Prostate gland (tissue), 2 donors: ENCODE measurements around the gene PLVAP. TPM values are rescaled to one million over a fixed set of nuclear protein-coding genes. Genes with fewer than 3 reads are reported as not detected.
A peak's percentile ranks its signal among the peaks of the same experiment; 100 is the strongest.

Experiments used
- DNase-seq: peaks from one replicate; pipeline ENCODE4 v3.0.0-alpha.2; 2019; ENCODE audit warnings: low spot score
- H3K27ac ChIP-seq, 2 donors: fragments of 200-600 bp; sonication (generic); 2 replicates each; pipeline ENCODE4 v1.5.1; 2017 to 2019
- H3K27me3 ChIP-seq: fragments of 200-600 bp; sonication (generic); replicated peaks from 2 replicates; pipeline ENCODE4 v1.5.1; 2019; ENCODE audit not compliant: insufficient read depth
- H3K36me3 ChIP-seq, 2 donors: fragments of 200-600 bp; sonication (generic); 1 replicate in 1 of 2; 2 replicates in 1 of 2; pipeline versions ENCODE4 v1.5.1 to v1.8.1; 2017 to 2019
- H3K4me1 ChIP-seq: fragments of 200-600 bp; sonication (generic); replicated peaks from 2 replicates; pipeline ENCODE4 v1.5.1; 2019
- H3K4me3 ChIP-seq, 2 donors: fragments of 200-600 bp; sonication (generic); 2 replicates each; pipeline ENCODE4 v1.5.1; 2017 to 2019
- H3K9me3 ChIP-seq: fragments of 200-600 bp; sonication (generic); 2 replicates; pipeline ENCODE4 v1.5.1; 2017
- POLR2A ChIP-seq: fragments of 450-650 bp; IDR thresholded peaks from one replicate; pipeline ENCODE4 v1.6.1; 2016; ENCODE audit warnings: antibody characterized with exemption, mild to moderate bottlenecking
- POLR2AphosphoS5 ChIP-seq: sonication (generic); formaldehyde crosslinking; IDR thresholded peaks from one replicate; pipeline ENCODE4 v1.6.1; 2017; ENCODE audit warnings: antibody characterized with exemption
- WGBS: methylation state at CpG from one replicate; pipeline ENCODE4 v1.1.5; 2018; 5-methylcytosine and 5-hydroxymethylcytosine counted together
- intact Hi-C: fragments of 100-400 bp; cut with DNase I; formaldehyde crosslinking; loops from one replicate; pipeline ENCODE4 v1.14.2; 2022
- total RNA-seq, 2 donors: library from RNA; depleted of rRNA; stranded (reverse); fragments of >200 nt; gene quantifications; one replicate each; pipeline ENCODE4 v1.1.0, GENCODE V29; 2016
- TF ChIP-seq, protein P1 (sequence below), 4 experiments: fragments of 200-600 bp in 2 of 4; fragments of 450-650 bp in 2 of 4; sonication (generic) in 2 of 4; IDR thresholded peaks; 1 replicate in 3 of 4; 2 replicates in 1 of 4; pipeline ENCODE4 v1.5.1; 2016 to 2019; ENCODE audit warnings: antibody characterized with exemption in 4 of 4, mild to moderate bottlenecking in 2 of 4, moderate library complexity in 2 of 4

PLVAP gene
- total RNA-seq, 2 donors from 2014 or later: 33.5 to 35.4 TPM

- intact Hi-C loops: no loop called here
- Histone ChIP-seq H3K27me3 (no peaks in the 10 kb centered on the region), H3K27ac (peak overlapping the region; percentile 2 to 32), H3K9me3 (no peaks in the 10 kb centered on the region), H3K4me1 (no peaks in the 10 kb centered on the region), H3K4me3 (no peak overlapping the region), H3K36me3 (no peaks in the 10 kb centered on the region)
- DNase-seq: no peak
- TF ChIP-seq POLR2AphosphoS5: no peak
- no peak for TF ChIP-seq POLR2A
- TF ChIP-seq, protein P1, sequence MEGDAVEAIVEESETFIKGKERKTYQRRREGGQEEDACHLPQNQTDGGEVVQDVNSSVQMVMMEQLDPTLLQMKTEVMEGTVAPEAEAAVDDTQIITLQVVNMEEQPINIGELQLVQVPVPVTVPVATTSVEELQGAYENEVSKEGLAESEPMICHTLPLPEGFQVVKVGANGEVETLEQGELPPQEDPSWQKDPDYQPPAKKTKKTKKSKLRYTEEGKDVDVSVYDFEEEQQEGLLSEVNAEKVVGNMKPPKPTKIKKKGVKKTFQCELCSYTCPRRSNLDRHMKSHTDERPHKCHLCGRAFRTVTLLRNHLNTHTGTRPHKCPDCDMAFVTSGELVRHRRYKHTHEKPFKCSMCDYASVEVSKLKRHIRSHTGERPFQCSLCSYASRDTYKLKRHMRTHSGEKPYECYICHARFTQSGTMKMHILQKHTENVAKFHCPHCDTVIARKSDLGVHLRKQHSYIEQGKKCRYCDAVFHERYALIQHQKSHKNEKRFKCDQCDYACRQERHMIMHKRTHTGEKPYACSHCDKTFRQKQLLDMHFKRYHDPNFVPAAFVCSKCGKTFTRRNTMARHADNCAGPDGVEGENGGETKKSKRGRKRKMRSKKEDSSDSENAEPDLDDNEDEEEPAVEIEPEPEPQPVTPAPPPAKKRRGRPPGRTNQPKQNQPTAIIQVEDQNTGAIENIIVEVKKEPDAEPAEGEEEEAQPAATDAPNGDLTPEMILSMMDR (IDR thresholded peaks at IDR 0.05): no peak
- WGBS: 56% methylated on average over 6 of the region's 6 CpGs
These were observed 38.0 kb upstream of the PLVAP start for GRCh38 chr19:17415121-17415520.

DNA sequence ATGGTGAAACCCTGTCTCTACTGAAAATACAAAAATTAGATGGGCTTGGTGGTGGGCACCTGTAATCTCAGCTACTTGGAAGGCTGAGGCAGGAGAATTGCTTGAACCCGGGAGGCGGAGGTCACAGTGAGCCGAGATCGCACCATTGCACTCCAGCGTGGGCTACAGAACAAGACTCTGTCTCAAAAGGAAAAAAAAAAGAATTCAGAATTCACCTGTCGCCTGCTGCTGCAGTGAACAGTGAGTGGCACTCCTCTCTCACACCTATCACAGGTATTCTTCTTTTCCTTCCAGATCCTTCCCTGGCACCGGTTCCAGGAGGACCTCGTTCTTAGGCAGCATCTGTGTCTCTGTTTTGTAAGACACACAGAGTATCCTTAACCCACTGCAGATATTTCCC is 37.0 kb upstream of the PLVAP start:
- no peak for DNase-seq
- TF ChIP-seq, protein P1 (IDR thresholded peaks at IDR 0.05): no peak
- TF ChIP-seq POLR2AphosphoS5 (no peak), POLR2A (no peak)
- WGBS: 90% methylated on average over 8 of the region's 8 CpGs
- no peaks in the 10 kb centered on the region for H3K4me1 ChIP-seq
- H3K4me3 ChIP-seq: no peak overlapping the region
- H3K27ac ChIP-seq: no peak overlapping the region
- H3K36me3 ChIP-seq: no peaks in the 10 kb centered on the region
- H3K27me3 ChIP-seq: no peaks in the 10 kb centered on the region
- intact Hi-C loops: no loop called here
- no peaks in the 10 kb centered on the region for H3K9me3 ChIP-seq

GRCh38 chr19:17411801-17412200 is 34.7 kb upstream of the PLVAP start:
- 75% methylated on average over 11 of the region's 11 CpGs for WGBS
- intact Hi-C loops: no loop called here
- Histone ChIP-seq H3K36me3 (no peaks in the 10 kb centered on the region), H3K9me3 (no peaks in the 10 kb centered on the region), H3K27me3 (no peaks in the 10 kb centered on the region), H3K4me1 (no peaks in the 10 kb centered on the region), H3K27ac (no peak overlapping the region), H3K4me3 (no peak overlapping the region)
- no peak for TF ChIP-seq POLR2A
- TF ChIP-seq, protein P1 (IDR thresholded peaks at IDR 0.05): no peak
- no peak for TF ChIP-seq POLR2AphosphoS5
- DNase-seq: no peak

- intact Hi-C loops: no loop called here
- H3K4me1 ChIP-seq: no peaks in the 10 kb centered on the region
- WGBS: 92% methylated on average over 9 of the region's 9 CpGs
- H3K36me3 ChIP-seq: no peaks in the 10 kb centered on the region
- H3K27ac ChIP-seq: no peak overlapping the region
- H3K27me3 ChIP-seq: no peaks in the 10 kb centered on the region
- TF ChIP-seq POLR2AphosphoS5 (no peak), POLR2A (no peak)
- TF ChIP-seq, protein P1 (IDR thresholded peaks at IDR 0.05): no peak
- no peak for DNase-seq
- H3K9me3 ChIP-seq: no peaks in the 10 kb centered on the region
- no peak overlapping the region for H3K4me3 ChIP-seq
These were observed 32.8 kb upstream of the PLVAP start for GRCh38 chr19:17409990-17410389.

DNA sequence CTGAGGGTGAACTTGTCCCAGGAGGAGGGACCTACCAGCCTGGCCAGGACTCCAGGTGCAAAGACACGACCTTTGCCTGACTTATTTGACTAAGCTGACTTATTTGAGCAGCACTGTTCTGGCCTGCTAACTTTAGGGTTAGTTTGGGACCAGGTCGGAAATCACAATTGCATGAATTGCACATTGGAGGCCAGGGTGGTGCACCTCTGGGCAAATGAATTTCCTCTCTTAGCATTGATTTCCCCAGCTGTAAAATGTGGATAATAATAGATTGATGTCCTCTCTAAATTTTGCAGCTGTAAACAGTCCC is 29.7 kb upstream of the PLVAP start:
- H3K36me3 ChIP-seq: no peaks in the 10 kb centered on the region
- H3K4me1 ChIP-seq: no peaks in the 10 kb centered on the region
- no peak for DNase-seq
- H3K9me3 ChIP-seq: no peaks in the 10 kb centered on the region
- TF ChIP-seq, protein P1 (IDR thresholded peaks at IDR 0.05): no peak
- no peak for TF ChIP-seq POLR2AphosphoS5
- no peak for TF ChIP-seq POLR2A
- intact Hi-C loops: no loop called here
- no peak overlapping the region for H3K4me3 ChIP-seq
- WGBS: 57% methylated on average over 2 of the region's 2 CpGs
- peak overlapping the region; percentile 60 to 75 for H3K27ac ChIP-seq
- no peaks in the 10 kb centered on the region for H3K27me3 ChIP-seq
